HG02970 (cell line): Measurements from ENCODE around the gene PRLR.
"Not testable (repeated sequence)": the region's sequence is repeated elsewhere in the genome, so short reads cannot be mapped to it uniquely, and the experiment has no call there.

Source experiments
- ATAC-seq: cut with Tn5 transposase; IDR thresholded peaks from one replicate; pipeline ENCODE4 v1.9.1; 2021; ENCODE audit warnings: mild to moderate bottlenecking, moderate library complexity, moderate number of reproducible peaks; ENCODE audit not compliant: unreplicated experiment, low FRiP score

PRLR gene

DNA sequence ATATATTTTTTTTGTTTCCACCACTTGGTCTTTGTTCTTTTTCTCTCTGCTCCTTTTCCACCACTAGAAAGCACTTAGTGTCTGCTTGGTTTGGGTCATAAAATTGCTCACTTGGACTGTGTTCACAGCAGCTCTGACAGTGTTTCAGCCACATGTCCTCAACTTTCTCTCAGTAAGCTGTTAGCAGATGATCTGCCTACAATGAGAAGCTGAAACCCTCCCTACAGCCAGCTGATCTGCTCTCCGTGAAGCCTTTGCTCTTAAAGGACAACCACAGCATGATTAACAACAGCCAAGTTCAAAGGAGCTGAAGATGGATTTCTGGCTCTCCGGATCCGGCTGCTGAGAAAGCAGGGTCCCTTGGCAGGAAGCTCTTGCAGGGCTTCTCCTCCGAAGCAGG, 31.6 kb downstream of the PRLR start:
- ATAC-seq: no peak

DNA sequence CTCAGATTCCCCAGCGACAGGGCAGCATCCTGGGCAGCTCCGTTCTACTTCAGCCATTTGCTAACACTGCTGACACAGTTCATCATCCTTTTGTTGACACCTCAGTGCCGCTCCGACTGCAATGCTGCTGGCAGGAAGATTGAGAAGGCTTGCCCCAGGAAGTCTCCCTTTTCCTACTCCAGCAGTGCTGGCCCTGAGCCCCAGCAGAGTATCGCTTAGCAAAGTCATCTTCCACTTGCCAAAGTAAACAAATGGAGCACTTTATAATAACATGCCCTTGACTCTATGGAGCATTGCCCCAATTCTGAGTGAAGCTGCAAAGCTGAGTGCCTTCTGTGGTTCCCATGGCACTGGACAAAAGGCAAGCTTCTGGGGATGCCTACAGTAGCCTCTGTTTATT, 32.2 kb downstream of the PRLR start:
- no peak for ATAC-seq

DNA sequence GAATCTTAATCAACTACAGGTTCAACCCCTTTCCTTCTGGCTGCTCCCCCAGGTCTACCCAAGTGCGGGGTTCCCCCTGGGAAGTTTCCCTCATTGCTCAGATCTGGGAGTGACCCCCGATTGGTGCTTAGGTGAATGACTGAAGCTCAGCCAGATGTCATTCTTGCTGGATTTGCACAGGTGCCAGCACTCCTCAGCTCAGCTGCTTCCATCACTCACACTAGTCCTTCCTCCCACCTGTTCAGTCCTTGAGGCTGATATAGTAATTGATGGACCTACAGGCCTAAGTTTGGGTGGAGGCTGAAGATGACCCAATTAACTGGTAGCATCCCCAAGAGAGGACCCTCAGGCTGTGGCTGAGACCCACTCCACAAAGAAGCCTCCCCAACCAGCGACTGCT, 32.9 kb downstream of the PRLR start:
- ATAC-seq: no peak

DNA sequence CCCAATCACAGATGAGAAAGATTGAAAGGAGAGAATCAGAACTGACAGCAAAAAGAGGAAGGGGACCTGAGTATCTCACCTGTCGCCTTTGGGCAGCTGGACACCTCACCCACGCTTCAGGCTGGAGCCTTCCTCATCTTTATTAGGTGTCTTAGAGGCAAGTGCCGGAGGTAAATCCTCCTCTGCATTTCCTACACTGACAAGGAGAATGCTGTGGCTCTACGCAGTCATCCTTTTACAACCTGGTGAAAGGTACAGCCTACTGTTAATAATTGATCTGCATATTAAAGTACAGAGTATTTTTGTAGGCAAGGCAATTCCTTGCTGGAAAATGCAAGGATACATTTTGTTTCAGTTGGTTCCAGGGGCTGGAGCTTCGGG, 34.8 kb downstream of the PRLR start:
- ATAC-seq: no peak

DNA sequence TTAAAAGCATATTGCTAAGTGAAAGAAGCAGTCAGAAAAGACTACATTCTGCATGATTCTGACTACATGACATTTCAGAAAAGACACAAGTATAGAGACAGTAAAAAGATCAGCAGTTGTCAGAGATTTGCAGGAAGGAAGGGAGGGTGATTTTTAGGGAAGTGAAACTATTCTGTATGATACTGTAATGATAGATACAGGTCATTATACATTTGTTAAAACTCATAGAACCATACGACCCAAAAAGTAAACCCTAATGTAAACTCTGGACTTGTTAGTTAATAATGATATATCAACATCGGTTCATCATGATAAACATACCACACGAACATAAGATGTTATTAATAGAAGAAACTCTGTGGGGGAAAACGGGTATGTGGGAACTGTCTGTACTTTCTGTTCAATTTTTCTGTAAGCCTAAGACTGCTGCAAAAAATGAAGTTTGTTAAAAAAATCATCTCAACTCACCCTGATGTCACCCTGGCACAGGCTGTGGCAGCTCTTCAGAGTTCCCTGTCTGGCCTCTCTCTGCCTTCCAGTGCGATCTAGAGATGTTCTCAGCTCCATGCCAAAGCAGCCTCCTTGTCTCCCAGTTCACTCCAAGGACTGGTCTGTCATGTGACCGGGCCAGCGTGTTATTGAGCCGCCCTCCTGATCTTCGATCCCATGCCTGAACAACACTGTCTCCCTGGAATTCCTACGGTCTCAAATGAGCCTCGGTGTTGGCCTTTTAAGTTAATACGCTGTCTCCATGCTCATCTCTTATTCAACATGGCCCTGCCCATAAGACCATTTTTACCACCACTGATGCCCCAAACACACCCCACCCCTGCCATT, 35.4 kb downstream of the PRLR start:
- peak; percentile 92 for ATAC-seq

- ATAC-seq: no peak
These were observed 37.8 kb downstream of the PRLR start for GRCh38 chr5:35192506-35192905.

GRCh38 chr5:35189801-35190200, 40.5 kb downstream of the PRLR start:
- ATAC-seq: not testable (repeated sequence)

DNA sequence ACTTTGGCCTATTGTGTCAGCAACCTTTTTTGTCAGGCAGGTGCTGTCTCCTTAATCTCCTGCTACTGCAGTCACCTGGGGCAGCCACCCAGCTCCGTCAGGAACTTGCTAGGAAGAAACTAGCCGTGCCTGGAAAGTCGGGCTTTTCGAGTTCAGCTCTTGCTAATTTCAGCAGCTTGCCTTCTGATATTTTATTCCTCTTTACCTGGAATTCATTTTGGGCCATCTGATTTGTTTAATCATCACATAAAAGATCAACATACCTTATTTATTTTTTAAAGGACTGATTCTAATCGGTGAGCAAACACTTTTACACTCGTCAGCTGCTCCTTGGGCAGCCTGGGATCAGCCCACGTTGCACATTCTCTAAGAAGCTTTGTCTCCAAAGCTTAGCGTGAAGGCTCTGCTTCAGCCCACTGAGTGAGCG, 42.2 kb downstream of the PRLR start:
- ATAC-seq: no peak

DNA sequence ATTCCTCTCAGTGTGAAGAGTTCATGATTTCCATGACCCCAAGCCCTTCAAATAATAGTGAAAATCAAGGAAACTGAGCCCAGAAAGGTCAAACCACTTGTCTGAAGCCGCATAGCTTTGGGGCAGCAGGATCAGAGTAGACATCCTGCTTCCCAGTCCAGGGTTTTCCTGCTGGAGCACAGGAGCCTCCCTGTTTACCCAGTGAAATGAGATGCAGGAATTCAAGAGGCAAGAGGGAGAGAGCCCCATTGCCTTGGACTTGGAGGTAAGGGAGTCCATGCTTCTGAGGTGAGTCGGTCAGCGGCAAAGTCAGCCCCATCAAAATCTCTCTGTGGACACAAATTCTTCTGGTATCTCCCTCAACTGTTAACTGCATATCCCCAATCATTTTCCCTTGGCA, 42.7 kb downstream of the PRLR start:
- not testable (repeated sequence) for ATAC-seq

GRCh38 chr5:35186749-35187148, 43.5 kb downstream of the PRLR start:
- ATAC-seq: no peak

DNA sequence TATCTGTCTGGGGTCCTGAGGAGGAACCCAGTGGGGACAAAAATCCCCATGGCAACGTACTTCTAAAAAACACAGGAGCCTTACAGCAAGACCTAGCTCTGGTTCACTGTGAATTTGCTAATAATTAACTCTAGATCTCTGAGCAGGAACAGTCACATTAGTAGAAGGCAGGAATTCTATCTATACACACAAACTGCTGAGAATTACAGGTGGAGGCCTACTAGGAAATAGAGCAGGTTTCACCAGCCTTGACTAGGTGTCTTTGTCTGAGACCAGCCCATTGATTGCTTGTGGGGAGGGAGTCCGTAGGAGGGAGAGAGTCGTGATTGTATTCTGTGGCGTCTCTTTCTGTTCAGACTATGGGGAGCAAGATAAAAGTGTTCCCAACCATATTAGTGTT, 44.8 kb downstream of the PRLR start:
- no peak for ATAC-seq

GRCh38 chr5:35183556-35183955, 46.7 kb downstream of the PRLR start:
- ATAC-seq: no peak

DNA sequence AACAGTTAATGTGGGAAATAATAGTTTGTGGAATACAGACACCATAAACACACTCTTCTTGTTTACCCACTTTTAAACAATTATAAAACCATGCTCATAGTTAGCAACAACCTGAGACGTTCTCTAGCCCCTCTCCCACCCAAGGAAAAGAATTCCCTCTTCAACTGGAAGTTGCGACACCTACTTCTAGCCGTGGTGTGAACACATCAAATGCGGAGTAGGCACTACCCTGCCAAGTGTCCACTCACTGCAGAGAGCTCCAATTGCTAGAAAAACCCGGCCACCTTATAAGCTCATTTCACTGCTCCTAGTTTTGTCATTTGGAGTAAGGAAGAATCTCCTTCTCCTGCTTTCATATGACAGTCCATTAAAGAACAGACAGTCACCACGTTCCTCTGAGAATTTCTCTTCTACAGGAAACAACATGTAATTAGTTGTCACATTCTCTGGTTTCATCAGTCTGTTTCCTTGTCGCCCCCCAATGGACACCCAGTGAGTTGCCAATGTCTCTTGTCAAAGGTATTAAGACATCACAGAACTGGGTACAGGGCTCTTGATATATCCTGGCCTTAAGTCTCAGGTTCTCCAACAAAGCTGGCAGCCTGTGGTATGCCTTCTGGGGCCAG, 47.3 kb downstream of the PRLR start:
- ATAC-seq: no peak

DNA sequence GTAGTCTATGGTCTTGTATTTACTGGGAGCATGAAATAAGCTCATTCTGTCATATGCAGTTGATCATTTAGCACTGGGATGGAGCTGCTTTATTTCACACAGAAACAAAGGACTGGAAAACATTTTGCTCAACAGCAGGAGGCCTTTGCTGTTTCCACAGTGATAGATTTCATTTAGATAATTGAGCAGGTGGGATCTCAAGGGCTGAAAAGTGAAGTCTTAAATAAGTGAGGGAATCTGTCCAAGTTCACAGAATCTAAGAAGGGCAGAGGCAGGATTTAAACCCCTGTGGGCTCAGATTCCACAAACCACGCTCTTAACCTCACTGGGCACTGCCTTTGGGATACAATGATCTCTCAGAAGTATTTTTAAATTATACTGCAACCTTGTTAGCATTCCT, 47.8 kb downstream of the PRLR start:
- no peak for ATAC-seq

GRCh38 chr5:35180046-35180445, 50.2 kb downstream of the PRLR start:
- no peak for ATAC-seq

DNA sequence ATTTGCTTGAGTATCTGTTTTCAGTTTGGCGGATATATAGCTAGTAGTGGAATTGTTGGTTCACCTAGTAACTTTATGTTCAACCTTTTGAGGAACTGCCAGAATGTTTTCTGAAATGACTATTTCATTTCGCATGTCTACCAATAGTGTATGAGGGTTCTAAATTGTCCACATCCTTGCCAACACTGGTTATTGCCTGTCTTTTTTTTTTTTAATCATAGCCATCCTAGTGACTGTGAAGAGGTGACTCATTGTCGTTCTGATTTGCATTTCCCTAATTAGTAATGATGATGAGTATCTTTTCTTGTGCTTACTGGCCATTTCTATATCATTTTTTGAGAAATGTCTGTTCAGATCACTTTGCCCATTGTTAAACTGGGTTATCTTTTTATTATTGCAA, 52.5 kb downstream of the PRLR start:
- ATAC-seq: no peak

- no peak for ATAC-seq
These were observed 57.8 kb downstream of the PRLR start for GRCh38 chr5:35172533-35172932.

- ATAC-seq: no peak
These were observed 58.3 kb downstream of the PRLR start for GRCh38 chr5:35171991-35172390.

DNA sequence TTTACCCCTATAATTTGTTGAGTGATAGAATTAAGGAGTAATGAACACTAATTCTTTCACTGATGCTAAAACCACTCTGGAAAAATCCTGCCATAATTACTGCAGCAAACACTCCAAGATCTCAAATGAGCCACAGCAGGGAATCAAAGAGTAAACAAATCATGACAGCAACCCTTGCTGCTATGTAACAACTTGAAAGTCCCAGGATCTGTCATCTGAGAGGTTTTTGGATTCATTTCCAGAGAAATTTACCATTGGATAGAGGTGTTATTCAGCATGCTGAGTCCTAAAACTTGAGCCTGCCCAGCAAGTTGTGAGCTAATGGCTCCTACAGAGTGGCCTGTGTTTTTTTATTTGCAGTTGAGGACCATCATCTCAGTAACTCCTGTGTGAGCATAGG, 59.2 kb downstream of the PRLR start:
- ATAC-seq: no peak

GRCh38 chr5:35166043-35166442, 64.2 kb downstream of the PRLR start:
- no peak for ATAC-seq

DNA sequence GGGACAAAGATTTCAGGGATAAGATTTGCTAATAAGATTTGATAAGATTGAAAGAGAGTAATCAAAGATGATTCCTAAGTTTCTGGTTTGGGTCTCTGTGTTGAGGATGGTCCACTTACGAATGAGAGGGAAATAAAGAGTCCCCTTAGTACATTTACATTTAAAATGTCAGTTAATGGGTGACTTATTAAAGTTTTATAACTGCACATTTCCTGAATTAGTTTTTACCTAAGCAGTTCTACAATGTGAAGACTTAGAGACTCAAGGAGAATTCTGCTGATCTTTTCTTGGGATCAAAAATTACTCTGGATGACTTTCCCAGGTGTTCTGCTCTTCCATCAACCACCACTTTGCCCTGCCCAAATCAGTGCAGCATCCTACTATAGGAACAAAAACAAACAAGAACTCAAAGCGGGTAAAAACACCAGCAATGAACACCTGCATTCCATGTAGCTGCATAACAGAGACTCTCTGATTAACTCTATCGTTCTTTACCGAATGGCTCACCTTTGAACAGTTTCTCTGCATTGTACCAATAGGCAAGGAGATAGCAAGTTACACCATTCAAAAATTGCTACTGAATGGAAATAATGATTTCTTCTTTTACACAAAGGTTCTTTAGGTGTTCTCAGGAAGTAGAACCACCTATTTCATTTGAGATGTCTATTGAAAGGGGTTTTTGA, 65.3 kb downstream of the PRLR start:
- ATAC-seq: no peak

DNA sequence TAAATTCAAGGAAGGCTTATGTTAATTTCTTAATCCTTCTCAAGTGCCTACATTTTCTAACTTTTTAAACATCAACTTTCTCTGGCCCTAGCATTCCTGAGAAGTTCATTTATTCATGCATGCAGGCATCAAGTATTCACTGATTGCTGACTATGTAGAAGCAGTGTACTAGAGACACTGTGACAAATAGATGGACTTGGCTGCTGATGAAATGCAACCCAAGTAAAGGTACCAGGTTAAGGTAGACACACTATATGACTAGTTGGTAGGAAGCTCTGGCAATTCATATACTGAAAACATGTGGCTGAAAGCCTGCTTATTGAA, 66.6 kb downstream of the PRLR start:
- no peak for ATAC-seq
